GM12873 (cell line): ENCODE results near the gene CCL27.

Experiments
- TF ChIP-seq, protein P1 (sequence below): IDR thresholded peaks from 2 replicates; pipeline ENCODE4 v1.5.1; 2012; ENCODE audit warnings: low read depth, mild to moderate bottlenecking, moderate library complexity, low read length, control low read depth; ENCODE audit not compliant: insufficient read depth; ENCODE audit errors: missing control alignments

The CCL27 gene

DNA sequence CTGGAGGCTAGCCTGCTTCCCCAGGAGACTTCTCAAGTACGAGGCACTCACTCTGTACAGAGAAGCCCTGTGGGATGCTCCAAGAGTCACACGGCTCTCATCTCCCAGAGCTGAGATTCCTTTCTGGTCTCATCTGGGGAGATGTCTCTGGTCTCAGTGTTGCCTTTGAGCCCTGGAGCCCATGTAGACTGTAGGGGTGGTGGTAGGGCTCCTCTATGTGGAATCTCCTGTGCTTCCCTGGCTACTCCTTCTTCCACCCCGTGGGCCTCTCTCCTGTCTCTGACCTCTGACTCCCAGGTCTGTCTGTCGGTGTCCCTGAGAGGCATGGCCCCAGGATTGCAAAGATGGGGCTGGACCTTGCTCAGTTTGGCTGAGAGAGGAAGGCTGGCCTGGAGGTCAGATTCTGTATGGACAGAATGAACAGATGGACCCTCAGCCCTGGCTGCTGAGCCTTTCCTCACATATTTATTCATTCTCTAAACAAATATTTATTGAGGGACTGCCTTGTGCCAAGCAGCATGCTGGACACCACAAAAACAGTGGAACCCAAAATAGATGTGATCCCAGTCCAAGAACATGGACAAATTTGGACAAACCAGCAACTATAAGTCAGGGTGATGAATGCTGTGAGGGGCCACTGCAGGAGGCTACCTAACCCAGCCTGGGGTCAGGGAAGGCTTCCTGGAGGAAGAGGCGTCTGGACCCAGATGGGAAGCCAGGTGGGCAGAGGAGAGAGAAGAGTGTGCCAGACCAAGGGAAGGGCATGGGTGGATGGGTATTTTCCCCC lies 26.1 kb upstream of the CCL27 start:
- TF ChIP-seq, protein P1, sequence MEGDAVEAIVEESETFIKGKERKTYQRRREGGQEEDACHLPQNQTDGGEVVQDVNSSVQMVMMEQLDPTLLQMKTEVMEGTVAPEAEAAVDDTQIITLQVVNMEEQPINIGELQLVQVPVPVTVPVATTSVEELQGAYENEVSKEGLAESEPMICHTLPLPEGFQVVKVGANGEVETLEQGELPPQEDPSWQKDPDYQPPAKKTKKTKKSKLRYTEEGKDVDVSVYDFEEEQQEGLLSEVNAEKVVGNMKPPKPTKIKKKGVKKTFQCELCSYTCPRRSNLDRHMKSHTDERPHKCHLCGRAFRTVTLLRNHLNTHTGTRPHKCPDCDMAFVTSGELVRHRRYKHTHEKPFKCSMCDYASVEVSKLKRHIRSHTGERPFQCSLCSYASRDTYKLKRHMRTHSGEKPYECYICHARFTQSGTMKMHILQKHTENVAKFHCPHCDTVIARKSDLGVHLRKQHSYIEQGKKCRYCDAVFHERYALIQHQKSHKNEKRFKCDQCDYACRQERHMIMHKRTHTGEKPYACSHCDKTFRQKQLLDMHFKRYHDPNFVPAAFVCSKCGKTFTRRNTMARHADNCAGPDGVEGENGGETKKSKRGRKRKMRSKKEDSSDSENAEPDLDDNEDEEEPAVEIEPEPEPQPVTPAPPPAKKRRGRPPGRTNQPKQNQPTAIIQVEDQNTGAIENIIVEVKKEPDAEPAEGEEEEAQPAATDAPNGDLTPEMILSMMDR: no peak

DNA sequence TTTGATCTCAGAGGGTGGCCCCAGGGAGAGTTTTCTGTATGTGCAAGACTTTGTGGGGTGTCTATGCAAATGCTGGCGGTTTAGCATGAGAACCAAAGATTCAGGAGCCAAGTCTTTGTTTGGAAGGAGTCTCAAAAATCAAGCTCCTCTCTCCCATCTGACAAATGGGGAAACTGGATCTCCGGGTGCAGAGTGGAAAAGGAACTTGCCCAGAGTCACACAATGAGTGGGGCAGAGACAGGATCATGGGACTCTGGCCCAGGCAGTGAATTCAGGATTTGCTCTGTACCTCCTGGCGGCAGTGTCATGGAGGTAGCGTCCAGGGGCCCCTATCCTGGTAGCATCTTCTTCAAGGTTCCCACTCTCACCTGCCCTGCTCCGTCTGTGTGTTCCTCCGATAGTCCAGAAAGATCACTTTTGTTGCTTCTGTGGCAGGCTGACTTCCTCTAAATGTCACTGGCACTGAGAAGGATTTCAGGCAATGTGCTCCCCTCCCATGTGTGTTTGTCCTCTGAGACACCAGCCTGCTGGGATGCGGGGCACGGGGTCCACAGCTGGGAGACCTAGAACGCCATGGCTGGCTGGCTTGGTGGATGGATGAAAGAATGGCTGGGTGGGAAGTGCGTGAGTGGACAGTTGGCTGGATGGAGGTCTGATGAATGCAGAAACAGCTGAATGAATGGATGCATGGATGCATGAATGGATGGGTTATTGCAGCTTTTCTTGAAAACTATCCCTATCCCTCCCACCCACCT lies 25.0 kb upstream of the CCL27 start:
- TF ChIP-seq, protein P1: no peak

DNA sequence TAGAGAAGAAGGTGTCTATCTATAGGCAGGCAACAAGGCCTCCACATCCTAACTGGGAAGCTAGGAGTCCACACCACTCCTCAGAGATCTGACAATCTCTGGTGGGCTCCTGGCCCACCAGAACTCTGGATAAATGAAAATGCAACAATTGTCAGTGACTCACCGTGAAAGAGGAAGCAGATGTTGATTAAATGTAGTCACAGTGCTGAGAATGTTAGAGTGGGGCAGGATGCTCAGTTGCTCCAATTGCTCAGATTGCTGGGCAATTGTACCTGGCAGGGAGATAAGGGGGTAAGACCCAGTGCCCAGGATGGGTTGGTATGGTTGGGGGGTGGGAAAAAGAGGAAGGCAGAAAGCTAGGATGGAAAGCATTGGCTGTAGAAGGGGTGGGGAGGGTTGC lies 24.3 kb upstream of the CCL27 start:
- TF ChIP-seq, protein P1: no peak

DNA sequence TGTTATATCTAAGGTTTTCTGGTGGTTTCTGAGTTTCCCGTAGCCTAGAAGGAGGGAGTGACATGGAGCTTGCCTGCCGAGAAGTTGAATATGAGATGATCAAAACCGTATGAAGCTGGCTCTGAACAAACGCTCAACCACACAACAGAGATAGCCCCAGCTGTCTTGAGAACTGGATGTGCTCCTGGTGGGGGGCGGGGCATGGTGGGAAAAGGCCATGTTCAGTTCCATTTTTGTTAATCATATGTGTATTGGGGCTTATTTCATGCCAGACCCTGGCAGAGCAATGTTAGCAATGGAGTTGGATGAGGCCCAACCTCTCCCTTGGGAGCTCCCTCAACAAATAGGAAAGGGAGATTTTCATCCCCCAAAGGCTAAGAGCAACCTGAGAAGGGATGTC lies 23.8 kb upstream of the CCL27 start:
- TF ChIP-seq, protein P1: no peak

DNA sequence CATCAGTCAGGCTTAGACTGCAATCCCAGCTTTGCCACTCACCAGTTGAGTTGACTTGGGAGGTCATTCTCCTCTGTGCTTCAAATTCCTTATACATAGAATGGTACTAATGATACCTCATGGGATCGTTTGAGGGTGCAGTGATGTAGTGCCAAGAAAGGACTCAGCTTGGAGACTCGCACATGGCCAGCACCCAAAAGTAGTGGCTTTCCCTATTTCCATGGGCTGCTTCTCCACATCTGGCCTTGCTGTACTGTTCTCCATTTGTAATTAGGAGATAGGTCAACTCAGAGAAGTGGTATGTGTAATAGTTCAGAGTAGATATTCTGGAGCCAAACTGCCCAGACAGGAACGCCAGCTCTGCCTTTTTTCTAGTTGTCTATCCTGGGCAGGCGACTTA lies 23.1 kb upstream of the CCL27 start:
- TF ChIP-seq, protein P1: no peak

DNA sequence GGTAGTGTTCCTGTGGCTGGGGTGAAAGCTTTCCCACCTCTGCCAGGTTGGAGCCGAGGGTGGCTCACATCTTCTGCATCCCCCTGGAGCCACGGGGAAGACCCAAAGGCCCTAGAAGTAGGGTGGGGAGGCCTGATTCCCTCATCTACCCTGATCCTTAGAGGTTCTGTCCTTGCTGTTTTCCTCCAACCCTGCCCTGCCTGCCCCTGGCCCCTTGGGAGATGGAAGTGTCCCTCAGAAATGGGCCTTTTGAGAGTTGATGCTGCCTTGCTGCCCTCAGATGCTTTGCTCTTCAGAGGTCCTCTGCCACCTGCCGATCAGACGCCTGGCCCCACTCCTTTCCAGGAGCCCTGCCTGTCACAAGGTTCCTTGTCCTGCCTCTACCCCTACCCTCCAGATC lies 22.4 kb upstream of the CCL27 start:
- TF ChIP-seq, protein P1: no peak

DNA sequence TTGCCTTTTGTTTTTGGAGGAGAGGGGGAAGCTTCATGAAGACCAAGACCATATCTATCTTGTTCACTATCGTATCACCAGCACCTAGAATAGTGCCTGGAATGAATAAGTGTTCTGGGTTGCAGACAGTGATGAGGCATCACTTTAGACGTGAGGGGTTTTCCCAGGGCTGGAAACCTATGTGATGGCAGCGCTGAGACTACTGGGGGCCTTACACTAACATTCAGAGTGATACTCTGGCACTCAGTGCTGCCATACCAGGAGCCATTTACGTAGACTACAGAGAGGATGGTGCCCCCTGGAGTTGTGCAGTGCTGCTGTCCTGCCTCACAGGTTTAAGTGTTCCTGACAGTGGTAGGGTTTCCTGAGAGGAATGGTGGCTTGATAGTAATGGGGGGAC lies 21.7 kb upstream of the CCL27 start:
- TF ChIP-seq, protein P1: peak; percentile 2
